ENCODE results near the gene CRYBA2. TPM values are rescaled to one million over a fixed set of nuclear protein-coding genes. Genes with fewer than 3 reads are reported as not detected.

The CRYBA2 gene
- total RNA-seq, 1 donor from 2014 or later, result not detected

- TF ChIP-seq CTCF (IDR thresholded peaks at IDR 0.05; ENCODE audit: unreplicated experiment), result no peak
- Mint-ChIP-seq H3K9me3 (peaks cover 5% of the 10 kb centered on the region), H3K4me3 (no peak overlapping the region), H3K27ac (no peak overlapping the region), H3K36me3 (no peaks in the 10 kb centered on the region), H3K27me3 (ENCODE audit: low read depth) (peaks cover 90% of the 10 kb centered on the region), H3K4me1 (peaks cover 9% of the 10 kb centered on the region)
- no peak for DNase-seq (ENCODE audit: low spot score in 2 of 2, unreplicated experiment in 2 of 2)
These were observed 38.5 kb downstream of the CRYBA2 start for GRCh38 chr2:218954541-218955300.

GRCh38 chr2:218953366-218953954 lies 39.8 kb downstream of the CRYBA2 start:
- TF ChIP-seq CTCF (IDR thresholded peaks at IDR 0.05; ENCODE audit: unreplicated experiment), result no peak
- peaks cover 84% of the 10 kb centered on the region for H3K27me3 Mint-ChIP-seq (ENCODE audit: low read depth)
- H3K4me3 Mint-ChIP-seq, result no peak overlapping the region
- no peaks in the 10 kb centered on the region for H3K36me3 Mint-ChIP-seq
- no peak for DNase-seq (ENCODE audit: low spot score in 2 of 2, unreplicated experiment in 2 of 2)
- H3K27ac Mint-ChIP-seq, result no peak overlapping the region
- no peaks in the 10 kb centered on the region for H3K4me1 Mint-ChIP-seq
- H3K9me3 Mint-ChIP-seq, result peaks cover 5% of the 10 kb centered on the region

GRCh38 chr2:218952160-218952559 lies 41.1 kb downstream of the CRYBA2 start:
- DNase-seq (ENCODE audit: low spot score in 2 of 2, unreplicated experiment in 2 of 2), result no peak
- no peaks in the 10 kb centered on the region for H3K36me3 Mint-ChIP-seq
- no peak overlapping the region for H3K27ac Mint-ChIP-seq
- H3K27me3 Mint-ChIP-seq (ENCODE audit: low read depth), result peaks cover 78% of the 10 kb centered on the region
- no peaks in the 10 kb centered on the region for H3K4me1 Mint-ChIP-seq
- H3K9me3 Mint-ChIP-seq, result peaks cover 5% of the 10 kb centered on the region
- no peak for TF ChIP-seq CTCF (IDR thresholded peaks at IDR 0.05; ENCODE audit: unreplicated experiment)
- H3K4me3 Mint-ChIP-seq, result no peak overlapping the region

- no peak overlapping the region for H3K4me3 Mint-ChIP-seq
- H3K9me3 Mint-ChIP-seq, result no peaks in the 10 kb centered on the region
- no peak for TF ChIP-seq CTCF (IDR thresholded peaks at IDR 0.05; ENCODE audit: unreplicated experiment)
- H3K36me3 Mint-ChIP-seq, result no peaks in the 10 kb centered on the region
- DNase-seq (ENCODE audit: low spot score in 2 of 2, unreplicated experiment in 2 of 2), result no peak
- H3K27ac Mint-ChIP-seq, result no peak overlapping the region
- H3K27me3 Mint-ChIP-seq (ENCODE audit: low read depth), result peaks cover 62% of the 10 kb centered on the region
- no peaks in the 10 kb centered on the region for H3K4me1 Mint-ChIP-seq
These were observed 46.6 kb downstream of the CRYBA2 start for GRCh38 chr2:218946621-218947020.

- H3K27me3 Mint-ChIP-seq (ENCODE audit: low read depth), result peaks cover 60% of the 10 kb centered on the region
- no peak for DNase-seq (ENCODE audit: low spot score in 2 of 2, unreplicated experiment in 2 of 2)
- no peaks in the 10 kb centered on the region for H3K9me3 Mint-ChIP-seq
- no peak for TF ChIP-seq CTCF (IDR thresholded peaks at IDR 0.05; ENCODE audit: unreplicated experiment)
- H3K27ac Mint-ChIP-seq, result no peak overlapping the region
- H3K36me3 Mint-ChIP-seq, result no peaks in the 10 kb centered on the region
- H3K4me3 Mint-ChIP-seq, result no peak overlapping the region
- H3K4me1 Mint-ChIP-seq, result no peaks in the 10 kb centered on the region
These were observed 48.3 kb downstream of the CRYBA2 start for GRCh38 chr2:218944759-218945404.

Small RNAs within 50 kb of the gene (microRNA-seq; reads per million reads assigned to microRNA genes)
- 50.4 reads per million, percentile 58 among the genes with 10 or more reads in this experiment for gene MIR375

Other genes with a start within 250 kb of the CRYBA2 start
- 15.6 to 16.8 TPM (median 16.6 TPM) in 3 replicates for gene CYP27A1, start 211.3 kb downstream of the CRYBA2 start, total RNA-seq
- 2.8 to 3.6 TPM (median 2.9 TPM) in 3 replicates for gene PRKAG3, start 161.6 kb downstream of the CRYBA2 start, total RNA-seq
- gene WNT6, start 133.6 kb downstream of the CRYBA2 start, total RNA-seq, result 106 to 118 TPM (median 115 TPM) in 3 replicates
- gene WNT10A, start 112.6 kb downstream of the CRYBA2 start, total RNA-seq, result 50.7 to 53.2 TPM (median 51.8 TPM) in 3 replicates
- gene CDK5R2, start 33.8 kb downstream of the CRYBA2 start, total RNA-seq, result 0.69 to 0.97 TPM (median 0.90 TPM) in 3 replicates
- gene FEV, start 8.2 kb downstream of the CRYBA2 start, total RNA-seq, result 0.16 to 0.29 TPM (median 0.22 TPM) in 3 replicates
- gene CFAP65, start 48.1 kb upstream of the CRYBA2 start, total RNA-seq, result not detected in 3 replicates
- 0.18 to 0.62 TPM (median 0.38 TPM) in 3 replicates for gene IHH, start 67.5 kb upstream of the CRYBA2 start, total RNA-seq
- 11.0 to 11.7 TPM (median 11.5 TPM) in 3 replicates for gene NHEJ1, start 167.4 kb upstream of the CRYBA2 start, total RNA-seq
- gene SLC23A3, start 176.6 kb upstream of the CRYBA2 start, total RNA-seq, result 1.6 to 2.6 TPM (median 1.7 TPM) in 3 replicates
- gene CNPPD1, start 183.5 kb upstream of the CRYBA2 start, total RNA-seq, result 24.4 to 28.2 TPM (median 27.5 TPM) in 3 replicates
- 70.0 to 75.2 TPM (median 74.2 TPM) in 3 replicates for gene RETREG2, start 184.9 kb upstream of the CRYBA2 start, total RNA-seq
- 27.4 to 29.2 TPM (median 27.8 TPM) in 3 replicates for gene ZFAND2B, start 213.4 kb upstream of the CRYBA2 start, total RNA-seq
- 24.6 to 29.4 TPM (median 28.1 TPM) in 3 replicates for gene ABCB6, start 225.5 kb upstream of the CRYBA2 start, total RNA-seq
- gene ATG9A, start 236.2 kb upstream of the CRYBA2 start, total RNA-seq, result 39.3 to 40.8 TPM (median 40.6 TPM) in 3 replicates
- gene ANKZF1, start 236.4 kb upstream of the CRYBA2 start, total RNA-seq, result 58.3 to 65.3 TPM (median 59.6 TPM) in 3 replicates